OCI-LY3 (cell line): ENCODE data around the gene MEX3C.

Experiments used
- H2AFZ ChIP-seq: fragments of 200-600, 300-600 bp; shearing (Covaris generic); 2 replicates; pipeline ENCODE4 v1.6.0; 2014; ENCODE audit warnings: antibody characterized with exemption, low read depth, low read length
- H3K27ac ChIP-seq: fragments of 200-600, 300-600 bp; sonication (generic); 2 replicates; pipeline ENCODE4 v1.5.1; 2014; ENCODE audit warnings: mild to moderate bottlenecking, low read length, moderate library complexity, mixed read lengths
- H3K27me3 ChIP-seq: fragments of 200-600, 300-600 bp; sonication (generic); 2 replicates; pipeline ENCODE4 v1.6.1; 2014; ENCODE audit warnings: low read depth, low read length, mixed read lengths
- H3K36me3 ChIP-seq: fragments of 200-600, 300-600 bp; sonication (generic); replicated peaks from 2 replicates; pipeline ENCODE3; 2014; ENCODE audit warnings: low read depth, low read length, mixed read lengths
- H3K4me1 ChIP-seq: fragments of 300-600, 200-600 bp; sonication (generic); 2 replicates; pipeline ENCODE4 v1.6.1; 2014; ENCODE audit warnings: low read length, mixed read lengths
- H3K4me2 ChIP-seq: fragments of 200-600, 300-600 bp; sonication (generic); 2 replicates; pipeline ENCODE4 v1.6.1; 2014; ENCODE audit warnings: low read length, mixed read lengths
- H3K4me3 ChIP-seq: fragments of 300-600, 200-600 bp; sonication (generic); 2 replicates; pipeline ENCODE4 v1.5.1; 2014; ENCODE audit warnings: antibody characterized with exemption, mild to moderate bottlenecking, low read length, moderate library complexity
- H3K79me2 ChIP-seq: fragments of 300-600, 200-600 bp; shearing (Covaris generic); 2 replicates; pipeline ENCODE4 v1.6.1; 2014; ENCODE audit warnings: mild to moderate bottlenecking, low read length, mixed read lengths
- H3K9ac ChIP-seq: fragments of 300-600, 200-600 bp; shearing (Covaris generic); 2 replicates; pipeline ENCODE4 v1.6.0; 2014; ENCODE audit warnings: mild to moderate bottlenecking, low read length, moderate library complexity
- H3K9me3 ChIP-seq: fragments of 200-600, 300-600 bp; shearing (Covaris generic); 2 replicates; pipeline ENCODE4 v1.6.1; 2014; ENCODE audit warnings: low read length, mixed read lengths; ENCODE audit not compliant: insufficient read depth
- H4K20me1 ChIP-seq: fragments of 200-600, 300-600 bp; sonication (generic); 2 replicates; pipeline ENCODE4 v1.6.1; 2016; ENCODE audit warnings: low read length, mixed read lengths; ENCODE audit not compliant: insufficient read depth
- EZH2phosphoT487 ChIP-seq: fragments of 200-600 bp; shearing (Covaris generic); IDR thresholded peaks from 2 replicates; pipeline ENCODE4 v1.6.1; 2018; ENCODE audit warnings: antibody characterized with exemption, mixed run types, low read depth
- TF ChIP-seq, protein P1 (sequence below): fragments of 200-600, 300-600 bp; sonication (generic); IDR thresholded peaks from 2 replicates; pipeline ENCODE4 v1.5.1; 2014; ENCODE audit warnings: antibody characterized with exemption, low read length, low read depth

The MEX3C gene

DNA sequence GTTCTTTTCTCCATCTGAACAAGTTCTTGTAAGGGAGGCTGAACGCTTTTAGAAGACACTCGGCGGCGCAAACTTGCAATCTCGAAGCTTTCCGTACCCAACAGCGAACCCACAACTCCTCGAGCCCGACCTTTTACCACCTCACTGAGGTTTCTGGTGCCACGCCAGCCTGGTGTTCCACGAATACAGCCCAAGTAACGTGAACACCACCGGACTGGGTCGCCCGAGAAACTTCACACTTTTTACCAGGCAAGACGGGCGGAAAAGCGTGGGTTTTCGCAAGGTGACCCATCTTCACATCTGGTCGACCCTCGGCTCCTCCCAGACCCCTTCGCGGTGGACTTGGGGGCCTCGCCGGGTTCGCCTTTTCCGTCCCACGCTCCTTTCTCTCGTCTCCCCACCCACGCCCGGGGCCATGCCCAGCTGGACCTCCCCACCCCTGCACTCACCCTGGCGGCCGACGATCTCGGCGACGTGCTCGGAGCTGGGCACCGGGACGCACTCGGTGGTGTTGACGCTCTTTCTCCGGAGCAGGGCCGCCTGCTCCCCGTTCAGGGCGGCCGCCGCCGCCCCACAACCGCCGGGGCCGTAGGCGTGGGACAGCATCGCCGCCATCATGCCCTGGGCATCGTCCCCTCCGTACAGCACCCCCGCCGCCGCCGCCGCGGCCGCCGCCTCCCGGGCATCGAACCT is 1.2 kb downstream of the MEX3C start:
- no peak overlapping the region for H2AFZ ChIP-seq
- H3K27ac ChIP-seq = peak overlapping the region; percentile 74
- TF ChIP-seq EZH2phosphoT487 = no peak
- TF ChIP-seq, protein P1, sequence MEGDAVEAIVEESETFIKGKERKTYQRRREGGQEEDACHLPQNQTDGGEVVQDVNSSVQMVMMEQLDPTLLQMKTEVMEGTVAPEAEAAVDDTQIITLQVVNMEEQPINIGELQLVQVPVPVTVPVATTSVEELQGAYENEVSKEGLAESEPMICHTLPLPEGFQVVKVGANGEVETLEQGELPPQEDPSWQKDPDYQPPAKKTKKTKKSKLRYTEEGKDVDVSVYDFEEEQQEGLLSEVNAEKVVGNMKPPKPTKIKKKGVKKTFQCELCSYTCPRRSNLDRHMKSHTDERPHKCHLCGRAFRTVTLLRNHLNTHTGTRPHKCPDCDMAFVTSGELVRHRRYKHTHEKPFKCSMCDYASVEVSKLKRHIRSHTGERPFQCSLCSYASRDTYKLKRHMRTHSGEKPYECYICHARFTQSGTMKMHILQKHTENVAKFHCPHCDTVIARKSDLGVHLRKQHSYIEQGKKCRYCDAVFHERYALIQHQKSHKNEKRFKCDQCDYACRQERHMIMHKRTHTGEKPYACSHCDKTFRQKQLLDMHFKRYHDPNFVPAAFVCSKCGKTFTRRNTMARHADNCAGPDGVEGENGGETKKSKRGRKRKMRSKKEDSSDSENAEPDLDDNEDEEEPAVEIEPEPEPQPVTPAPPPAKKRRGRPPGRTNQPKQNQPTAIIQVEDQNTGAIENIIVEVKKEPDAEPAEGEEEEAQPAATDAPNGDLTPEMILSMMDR = 0 out of 2 replicates have a peak, but pooled peaks have one; percentile 4
- H3K4me2 ChIP-seq = peak overlapping the region; percentile 83
- H4K20me1 ChIP-seq = peaks cover 41% of the 10 kb centered on the region
- peak overlapping the region; percentile 78 for H3K4me3 ChIP-seq
- peaks cover 38% of the 10 kb centered on the region for H3K4me1 ChIP-seq
- H3K9ac ChIP-seq = peak overlapping the region; percentile 91
- no peaks in the 10 kb centered on the region for H3K9me3 ChIP-seq
- H3K36me3 ChIP-seq = peaks cover 32% of the 10 kb centered on the region
- H3K27me3 ChIP-seq = no peaks in the 10 kb centered on the region
- peaks cover 60% of the 10 kb centered on the region for H3K79me2 ChIP-seq

DNA sequence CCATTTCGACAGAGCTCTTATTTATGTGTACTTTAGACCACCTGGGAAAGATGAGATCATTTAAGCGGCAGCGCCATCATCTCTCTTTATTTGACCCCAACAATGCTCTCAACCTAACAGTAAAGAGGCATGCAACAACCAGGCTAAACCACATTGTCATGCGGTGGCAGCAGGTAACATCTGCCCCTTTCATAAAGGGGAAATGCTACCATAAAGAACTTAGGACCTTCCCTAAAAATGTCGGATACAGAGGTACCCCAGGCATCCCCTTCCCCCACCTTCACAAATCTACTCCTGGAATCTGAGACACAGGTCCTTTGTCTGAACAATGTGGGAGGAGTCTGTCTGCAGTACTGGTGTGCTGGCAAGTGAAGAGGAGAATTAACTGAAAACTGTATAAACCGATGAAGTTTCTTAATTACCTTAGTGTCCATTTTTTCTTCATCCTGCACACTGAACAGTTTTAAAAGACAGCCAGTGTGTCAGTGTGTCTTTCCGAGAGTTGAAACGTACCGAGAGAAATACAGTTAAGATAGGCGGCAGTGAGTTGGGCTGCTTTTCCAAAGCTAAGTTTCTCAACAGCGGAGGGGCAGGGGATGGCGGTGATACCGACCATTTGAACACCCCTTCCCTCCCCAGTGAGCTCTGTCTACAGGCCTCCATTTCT is 1.9 kb downstream of the MEX3C start:
- H3K79me2 ChIP-seq = peaks cover 67% of the 10 kb centered on the region
- H3K9ac ChIP-seq = peak overlapping the region; percentile 91
- TF ChIP-seq, protein P1 = peak; percentile 21
- TF ChIP-seq EZH2phosphoT487 = no peak
- H3K36me3 ChIP-seq = peaks cover 39% of the 10 kb centered on the region
- H3K9me3 ChIP-seq = no peaks in the 10 kb centered on the region
- H3K27ac ChIP-seq = peak overlapping the region; percentile 74
- peak overlapping the region; percentile 83 for H3K4me2 ChIP-seq
- no peak overlapping the region for H2AFZ ChIP-seq
- no peaks in the 10 kb centered on the region for H3K27me3 ChIP-seq
- peaks cover 45% of the 10 kb centered on the region for H3K4me1 ChIP-seq
- H4K20me1 ChIP-seq = peaks cover 48% of the 10 kb centered on the region
- peak overlapping the region; percentile 78 for H3K4me3 ChIP-seq

DNA sequence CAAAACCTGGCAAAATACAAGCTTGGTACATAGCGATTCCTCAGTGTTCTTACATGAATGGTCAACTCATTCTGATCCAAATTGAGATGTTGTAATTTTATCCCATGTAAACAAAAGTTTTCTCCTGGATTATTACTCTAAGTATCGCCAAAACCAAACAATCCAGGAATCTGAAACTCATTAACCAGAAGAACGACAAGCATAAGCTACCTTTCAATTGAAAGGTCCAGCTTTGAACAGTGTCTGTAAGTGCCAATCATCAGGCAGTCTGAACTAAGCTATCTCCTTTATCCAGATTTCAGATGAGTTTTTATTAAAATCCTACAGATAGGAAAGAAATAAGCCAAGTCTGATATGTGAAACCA is 2.4 kb downstream of the MEX3C start:
- H3K9ac ChIP-seq = peak overlapping the region; percentile 91
- peaks cover 50% of the 10 kb centered on the region for H3K4me1 ChIP-seq
- H2AFZ ChIP-seq = no peak overlapping the region
- H3K79me2 ChIP-seq = peaks cover 72% of the 10 kb centered on the region
- H3K27ac ChIP-seq = peak overlapping the region; percentile 74
- H3K9me3 ChIP-seq = no peaks in the 10 kb centered on the region
- no peak for TF ChIP-seq EZH2phosphoT487
- TF ChIP-seq, protein P1 = no peak; the same call in 1 of the 2 replicates
- H3K36me3 ChIP-seq = peaks cover 44% of the 10 kb centered on the region
- no peaks in the 10 kb centered on the region for H3K27me3 ChIP-seq
- peak overlapping the region; percentile 78 for H3K4me3 ChIP-seq
- H3K4me2 ChIP-seq = peak overlapping the region; percentile 83
- H4K20me1 ChIP-seq = peaks cover 53% of the 10 kb centered on the region

DNA sequence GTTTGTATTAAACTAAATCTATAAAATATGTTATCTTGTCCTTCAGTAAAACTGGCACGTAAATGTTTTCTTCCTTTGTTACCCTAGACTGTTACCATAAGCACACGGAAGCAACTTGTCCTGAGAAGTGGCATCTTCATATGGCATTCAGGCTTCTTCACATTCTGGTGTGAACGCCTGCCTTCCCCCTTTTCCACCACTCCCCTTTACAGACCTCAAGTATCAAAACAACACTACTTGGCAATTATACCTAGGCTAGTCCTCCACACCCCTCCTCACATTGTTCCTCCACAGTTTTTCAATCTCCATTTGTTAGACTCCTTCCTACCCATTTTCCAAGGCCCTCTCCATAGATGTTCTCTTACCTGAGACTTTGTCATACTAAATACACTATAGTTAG is 2.9 kb downstream of the MEX3C start:
- peaks cover 56% of the 10 kb centered on the region for H4K20me1 ChIP-seq
- peak overlapping the region; percentile 91 for H3K9ac ChIP-seq
- H3K27ac ChIP-seq = peak overlapping the region; percentile 74
- no peaks in the 10 kb centered on the region for H3K27me3 ChIP-seq
- H3K36me3 ChIP-seq = peaks cover 47% of the 10 kb centered on the region
- H3K4me3 ChIP-seq = peak overlapping the region; percentile 78
- no peaks in the 10 kb centered on the region for H3K9me3 ChIP-seq
- TF ChIP-seq EZH2phosphoT487 = no peak
- TF ChIP-seq, protein P1 = no peak
- peaks cover 76% of the 10 kb centered on the region for H3K79me2 ChIP-seq
- no peak overlapping the region for H2AFZ ChIP-seq
- peaks cover 53% of the 10 kb centered on the region for H3K4me1 ChIP-seq
- H3K4me2 ChIP-seq = peak overlapping the region; percentile 83
